Activated CD4-positive, CD25-positive, alpha-beta regulatory T cell treated with anti-CD3 and anti-CD28 coated beads, Interleukin-2, amount 50 U/mL, for 24 hours (primary cell): ENCODE measurements around the gene LRP1B.
"Not testable (repeated sequence)": the region's sequence is repeated elsewhere in the genome, so short reads cannot be mapped to it uniquely, and the experiment has no call there.

Experiments
- ATAC-seq, 2 donors: fragments of 150-1000 bp; cut with Tn5 transposase; one replicate each; pipeline ENCODE4 v1.10.0; 2021; ENCODE audit warnings: mild to moderate bottlenecking in 1 of 2, moderate library complexity in 1 of 2

LRP1B gene

DNA sequence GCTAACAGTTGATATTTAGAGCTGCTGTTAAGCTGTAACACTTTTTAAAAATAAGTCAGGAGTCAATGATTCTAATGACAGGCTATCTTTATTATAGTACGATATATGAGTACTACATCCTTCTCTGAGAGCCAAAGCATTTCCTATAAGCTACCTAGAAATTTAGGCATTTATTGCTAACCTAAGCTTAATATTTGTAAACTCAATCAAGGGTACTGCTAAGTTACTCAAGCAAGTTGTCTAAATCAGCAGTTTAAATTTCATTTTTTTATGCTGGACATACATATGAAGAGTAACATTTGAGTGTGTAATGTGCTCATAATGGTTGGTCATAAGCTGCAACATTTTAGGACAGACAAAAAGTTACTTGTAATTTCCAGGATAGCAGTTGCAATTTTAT is 1774.1 kb downstream of the LRP1B start:
- no peak for ATAC-seq

DNA sequence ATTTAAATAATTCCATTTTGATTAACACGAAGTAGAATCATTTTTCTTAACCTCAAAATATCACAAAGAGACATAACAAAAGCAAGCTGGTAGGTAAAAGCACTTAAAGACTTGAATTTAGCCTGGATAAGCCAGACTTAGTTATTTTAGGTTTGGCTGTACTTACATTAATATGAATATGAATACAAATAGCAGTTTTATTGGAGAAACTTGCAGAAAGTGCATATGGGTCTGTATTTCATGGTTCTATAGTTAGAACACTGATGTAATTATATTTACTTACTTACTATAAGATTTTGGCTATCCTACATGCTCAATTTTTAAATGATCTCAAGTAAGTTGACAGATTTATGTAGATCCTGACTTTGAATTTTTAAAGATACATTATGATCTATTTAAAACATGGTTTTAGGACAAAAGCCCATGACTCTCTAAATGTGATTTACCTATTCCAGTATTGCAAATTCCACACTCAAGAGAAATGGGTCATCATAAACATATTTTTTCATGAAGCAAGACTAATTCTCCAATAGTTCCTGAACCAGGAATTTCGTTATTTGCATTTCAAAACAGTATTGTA is 1775.2 kb downstream of the LRP1B start:
- no peak for ATAC-seq

DNA sequence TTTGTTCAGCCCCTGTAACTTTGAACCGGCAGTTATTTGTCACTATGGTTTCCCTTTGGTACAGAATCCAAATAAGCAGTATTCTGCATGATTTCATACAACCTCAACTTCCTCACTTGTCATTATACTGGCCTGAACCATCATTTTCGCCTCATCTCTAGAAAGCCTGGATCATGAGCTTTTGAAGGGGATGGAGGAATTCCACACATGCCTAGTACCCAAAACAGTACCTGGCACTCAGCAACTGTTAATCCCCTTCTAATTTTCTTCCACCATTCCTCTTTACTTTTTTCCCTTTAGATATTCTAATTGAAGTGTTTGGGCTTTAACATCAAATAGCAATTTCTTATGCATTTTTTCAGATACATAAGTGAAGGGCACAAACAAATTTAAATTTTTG is 1776.3 kb downstream of the LRP1B start:
- no peak for ATAC-seq

DNA sequence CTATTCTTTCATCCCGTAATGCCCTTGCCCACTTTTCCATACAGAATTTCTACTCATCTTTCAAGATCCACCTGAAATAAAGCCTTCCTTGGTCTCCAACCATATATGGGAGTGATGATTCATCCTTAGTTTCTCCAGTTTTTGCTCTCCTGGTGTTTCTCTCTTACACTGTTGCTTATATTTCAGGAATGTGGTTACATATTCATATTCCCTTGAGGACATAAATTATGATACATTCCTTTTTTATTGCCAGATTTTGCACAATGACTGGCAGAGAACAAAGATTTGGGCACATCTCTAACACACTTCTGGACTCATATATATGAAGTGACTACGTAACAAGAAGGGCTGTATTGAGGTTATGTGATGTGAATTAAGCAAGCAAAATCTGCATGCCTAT is 1777.3 kb downstream of the LRP1B start:
- no peak for ATAC-seq

DNA sequence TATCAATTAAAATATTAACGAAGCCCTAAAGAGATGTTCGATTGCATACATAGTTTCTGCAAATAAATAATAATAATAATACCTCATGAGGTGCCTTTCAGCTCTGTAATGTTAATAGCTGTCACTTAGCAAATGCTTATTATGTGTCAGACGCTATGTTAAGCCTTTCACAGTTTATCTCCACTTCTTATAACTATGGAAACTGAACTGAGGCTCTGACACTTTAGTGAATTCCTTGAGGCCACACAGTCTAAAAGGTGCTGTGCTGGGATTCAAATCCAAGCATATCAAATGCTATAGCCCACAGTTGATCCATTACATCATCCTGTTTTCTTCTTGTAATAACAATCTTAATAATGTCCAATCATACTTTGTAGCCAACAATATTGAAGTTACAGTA is 1779.1 kb downstream of the LRP1B start:
- no peak for ATAC-seq

DNA sequence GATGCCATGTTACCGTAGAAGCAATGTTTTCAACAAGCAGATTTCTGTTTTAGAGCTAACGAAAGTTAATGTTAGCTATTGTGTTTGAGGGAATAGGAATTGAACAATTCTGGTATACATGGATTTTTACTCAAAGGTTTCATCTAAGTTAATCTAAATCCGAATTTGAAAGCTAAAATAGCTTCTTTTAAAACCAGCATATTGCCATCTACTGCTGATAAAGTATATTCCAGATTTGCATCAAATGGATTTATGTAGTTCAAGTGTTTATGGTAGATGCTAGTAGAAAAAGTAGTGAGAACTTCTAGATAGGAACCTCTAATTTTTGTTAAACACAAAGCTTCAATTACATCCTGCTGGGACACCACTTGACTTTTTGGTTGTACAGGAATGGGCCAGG is 1781.1 kb downstream of the LRP1B start:
- no peak for ATAC-seq

DNA sequence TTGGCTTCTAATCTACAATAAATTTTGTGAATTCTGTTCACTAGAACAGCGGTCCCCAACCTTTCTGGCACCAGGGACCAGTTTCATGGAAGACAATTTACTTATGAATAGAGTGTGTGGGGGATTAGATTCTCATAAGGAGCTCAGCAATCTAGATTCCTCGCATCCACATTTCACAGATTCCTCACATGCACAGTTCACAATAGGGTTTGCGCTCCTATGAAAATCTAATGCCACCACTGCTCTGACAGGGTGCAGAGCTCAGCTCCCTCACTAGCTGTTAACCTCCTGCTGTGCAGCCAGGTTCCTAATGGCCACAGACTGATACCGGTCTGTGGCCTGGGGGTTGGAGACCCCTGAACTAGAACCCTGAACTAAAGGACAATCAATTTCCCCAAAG is 1782.0 kb downstream of the LRP1B start:
- ATAC-seq, result no peak

DNA sequence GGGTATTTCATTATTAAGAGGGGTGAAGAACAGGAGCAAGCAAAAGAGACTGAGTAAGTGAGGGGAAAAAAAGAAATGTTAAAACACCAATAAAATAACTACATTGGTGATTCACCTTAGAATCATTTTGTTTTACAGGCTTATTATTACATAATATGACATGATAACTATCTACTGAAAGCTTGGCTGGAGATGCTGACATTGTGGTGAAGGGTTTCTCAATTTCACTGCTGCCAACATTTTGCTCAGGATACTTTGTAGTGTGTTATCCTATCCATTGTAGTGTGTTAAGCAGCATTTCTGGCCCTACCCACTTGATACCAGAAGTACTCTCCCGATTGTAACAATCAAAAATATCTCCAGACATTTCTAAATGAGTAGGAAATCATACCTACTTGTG is 1786.0 kb downstream of the LRP1B start:
- ATAC-seq, result no peak

DNA sequence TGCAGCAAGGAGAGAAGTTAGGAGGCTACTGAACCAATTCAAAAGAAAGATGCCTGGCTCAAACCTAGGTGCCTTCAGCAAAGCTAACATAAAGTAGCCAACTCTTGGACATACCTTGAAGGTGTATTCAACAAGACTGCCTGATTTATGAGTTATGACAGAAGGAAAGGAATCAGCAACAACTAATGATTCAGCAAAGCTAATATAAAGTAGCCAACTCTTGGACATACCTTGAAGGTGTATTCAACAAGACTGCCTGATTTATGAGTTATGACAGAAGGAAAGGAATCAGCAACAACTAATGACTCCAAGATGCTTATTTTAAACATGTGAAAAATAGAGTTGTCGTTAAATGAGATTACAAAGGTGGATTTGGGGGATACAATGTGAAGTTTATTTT is 1786.5 kb downstream of the LRP1B start:
- ATAC-seq, result not testable (repeated sequence)

DNA sequence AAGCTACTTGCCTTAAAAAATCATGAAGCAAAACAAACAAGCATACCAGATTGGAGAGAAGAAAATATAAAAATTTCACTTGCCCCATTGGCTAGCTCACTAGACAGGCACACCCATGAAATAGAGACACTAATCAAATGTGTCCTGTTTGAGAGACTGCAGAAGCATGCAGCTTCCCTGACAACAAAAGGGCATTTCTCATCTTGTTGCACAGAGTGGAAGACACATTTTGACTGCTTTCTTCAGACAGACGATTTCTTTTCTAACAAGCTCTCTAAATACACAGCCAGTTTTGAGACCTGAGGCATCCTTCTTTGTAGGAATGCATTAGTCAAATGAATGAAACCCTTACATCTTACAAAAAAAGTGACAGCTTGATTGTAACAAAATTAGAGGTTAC is 1792.0 kb downstream of the LRP1B start:
- no peak for ATAC-seq

DNA sequence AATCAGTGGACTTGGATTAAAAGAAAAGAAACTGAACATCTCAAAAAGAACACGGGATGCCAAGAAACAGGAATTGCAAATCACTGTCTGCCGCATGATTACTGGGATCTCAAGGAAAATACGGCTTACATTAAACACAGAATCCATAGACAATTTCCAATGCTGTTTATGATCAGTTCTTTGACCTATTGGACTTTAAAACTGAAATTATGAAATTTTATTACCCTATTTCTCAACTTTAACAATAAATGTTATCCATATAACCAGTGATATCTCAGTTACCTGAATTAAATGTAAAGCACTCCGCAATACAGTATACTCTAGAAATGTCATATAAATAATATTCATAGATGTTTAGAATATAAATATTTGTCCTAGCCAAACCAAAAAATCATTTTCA is 1793.8 kb downstream of the LRP1B start:
- no peak for ATAC-seq

DNA sequence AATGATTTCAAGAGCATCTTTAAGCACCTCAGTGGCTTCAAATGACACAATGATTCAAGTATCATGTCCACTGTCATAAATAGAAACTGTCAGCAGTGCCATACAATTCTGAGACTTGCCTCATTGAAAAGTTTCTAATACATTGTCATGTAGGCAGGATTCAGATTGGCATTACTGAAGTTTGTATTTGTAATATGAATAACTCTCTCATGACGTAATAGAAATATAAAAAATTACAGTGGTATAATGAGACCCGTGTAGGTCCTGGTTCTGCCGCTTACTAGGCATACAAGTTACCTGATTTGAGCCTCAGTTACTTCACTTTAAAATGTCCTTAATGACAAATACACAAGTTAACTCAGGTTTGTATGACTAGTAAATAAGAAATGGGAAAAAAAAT is 1814.5 kb downstream of the LRP1B start:
- ATAC-seq, result no peak

DNA sequence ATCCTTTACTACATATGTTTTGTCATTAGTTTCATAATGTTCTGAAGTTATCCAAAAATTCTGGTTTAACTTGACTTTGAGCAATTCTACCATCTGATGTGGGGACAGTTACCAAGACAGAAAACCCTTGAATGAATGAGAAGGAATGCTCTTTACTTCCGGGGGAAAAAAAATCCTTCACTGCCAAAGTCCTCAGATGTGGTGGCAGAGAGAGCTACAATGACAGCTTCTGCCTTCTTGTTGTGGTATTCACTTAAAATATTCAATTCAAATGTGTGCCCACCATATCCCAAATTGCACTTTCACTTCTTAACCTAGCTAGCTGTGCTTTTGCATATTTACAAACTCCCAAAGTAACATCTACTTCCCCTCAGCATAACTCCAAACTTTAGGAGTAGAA is 1818.9 kb downstream of the LRP1B start:
- ATAC-seq, result no peak

DNA sequence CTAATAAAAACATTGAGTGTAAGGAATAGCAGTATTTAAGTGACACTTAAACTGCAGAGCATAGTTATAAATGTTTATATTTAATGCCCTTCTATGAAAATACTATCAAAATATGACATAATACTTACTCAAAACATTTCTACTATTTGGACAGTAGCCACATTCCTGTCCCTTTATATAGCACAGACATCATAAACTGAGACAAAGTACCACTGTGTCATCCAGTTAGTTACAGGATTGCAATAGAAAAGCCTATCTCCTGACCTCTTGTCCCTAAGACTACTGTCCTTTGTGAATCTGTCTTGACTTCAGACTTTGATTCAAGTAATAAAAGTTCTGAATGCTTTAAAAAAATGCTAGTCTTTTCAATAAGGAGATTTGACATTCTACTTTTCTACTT is 1822.1 kb downstream of the LRP1B start:
- no peak for ATAC-seq

DNA sequence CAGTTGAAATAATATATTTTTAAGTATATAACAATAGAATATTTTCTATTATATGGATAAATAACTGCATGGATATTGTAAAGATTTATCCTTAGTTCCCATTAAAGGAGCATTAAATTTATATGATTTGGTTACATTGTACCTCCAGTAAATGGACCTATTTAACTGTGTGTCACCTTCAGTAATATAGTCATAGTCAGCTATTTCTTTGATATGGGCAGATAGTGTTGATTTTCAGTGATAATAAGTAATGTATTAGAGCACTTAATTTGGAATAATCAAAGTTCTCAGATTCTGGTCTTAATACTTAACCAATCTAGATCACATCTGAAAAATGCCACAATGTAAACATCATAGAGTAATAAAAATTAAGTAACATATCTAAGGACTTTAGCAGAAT is 1823.3 kb downstream of the LRP1B start:
- ATAC-seq, result no peak

DNA sequence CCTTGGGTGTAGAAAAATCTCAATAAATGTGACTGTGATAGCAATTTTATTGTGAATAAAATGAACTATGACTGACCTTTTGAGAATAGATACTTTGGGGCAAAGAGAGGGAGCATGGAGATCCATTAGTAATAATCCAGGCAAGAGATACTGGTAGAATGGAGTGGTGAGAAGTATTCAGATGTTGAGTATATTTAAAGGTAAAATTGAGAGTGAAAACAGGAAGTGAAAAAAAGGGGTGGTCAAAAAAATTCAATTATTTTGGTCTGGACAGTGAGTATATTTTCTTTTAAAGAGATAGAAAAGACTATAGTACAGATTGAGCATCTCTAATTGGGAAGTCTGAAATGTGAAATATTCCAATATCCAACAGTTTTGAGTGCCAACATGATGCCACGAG is 1835.0 kb downstream of the LRP1B start:
- no peak for ATAC-seq

DNA sequence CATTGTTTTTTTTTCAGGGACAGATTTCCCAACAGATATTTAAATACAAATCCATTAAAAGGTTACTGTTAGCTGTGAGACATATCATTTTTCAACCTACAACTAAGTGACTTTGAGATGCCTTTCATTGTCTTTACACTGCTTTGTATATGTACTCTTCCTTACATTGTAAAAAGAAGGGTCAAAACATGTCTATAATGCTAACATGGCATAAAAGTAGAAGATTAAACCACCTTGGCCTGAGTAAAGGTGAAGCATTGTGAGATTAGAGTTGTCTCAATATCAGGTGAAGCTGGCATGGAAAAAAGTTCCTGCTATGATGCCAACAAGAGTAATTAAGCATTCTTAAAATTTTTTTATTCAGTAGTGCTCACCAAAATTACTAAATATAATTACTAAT is 1842.1 kb downstream of the LRP1B start:
- no peak for ATAC-seq

DNA sequence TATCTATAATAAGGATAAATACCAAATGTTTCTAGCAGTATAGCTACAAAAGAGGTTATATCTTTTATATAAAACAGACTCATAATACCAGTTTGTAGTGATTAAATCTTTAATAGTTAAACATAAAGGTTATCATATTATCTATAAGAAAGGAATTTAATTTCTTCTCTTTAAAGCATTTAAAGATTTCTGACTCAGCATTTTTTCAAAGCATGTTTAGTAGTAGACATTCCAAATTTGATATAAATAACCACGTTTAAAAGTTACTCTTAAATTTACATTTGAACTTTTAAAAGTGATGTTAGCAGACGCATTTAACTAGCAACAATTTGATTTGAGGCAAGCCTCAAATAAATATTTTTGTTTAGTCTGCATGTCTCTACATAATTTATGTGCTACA is 1842.6 kb downstream of the LRP1B start:
- ATAC-seq, result no peak

DNA sequence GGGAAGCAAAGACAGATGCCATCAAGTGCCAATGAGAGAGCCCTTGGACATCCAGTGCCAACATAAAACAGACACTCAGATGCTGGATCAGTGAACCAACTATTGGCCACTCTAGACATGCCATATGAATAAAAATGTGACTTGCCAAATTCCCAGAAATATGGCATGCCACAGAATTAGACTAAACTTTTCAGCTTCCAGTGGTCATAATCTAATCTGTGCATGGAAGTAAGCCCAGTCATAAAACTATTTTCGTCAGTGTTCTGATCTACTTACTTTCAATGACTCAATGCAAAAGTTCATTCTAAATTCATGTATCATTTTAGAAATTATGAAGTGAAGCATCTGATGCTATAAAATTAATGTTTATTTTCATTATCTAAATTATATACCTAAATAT is 1844.4 kb downstream of the LRP1B start:
- ATAC-seq, result no peak

DNA sequence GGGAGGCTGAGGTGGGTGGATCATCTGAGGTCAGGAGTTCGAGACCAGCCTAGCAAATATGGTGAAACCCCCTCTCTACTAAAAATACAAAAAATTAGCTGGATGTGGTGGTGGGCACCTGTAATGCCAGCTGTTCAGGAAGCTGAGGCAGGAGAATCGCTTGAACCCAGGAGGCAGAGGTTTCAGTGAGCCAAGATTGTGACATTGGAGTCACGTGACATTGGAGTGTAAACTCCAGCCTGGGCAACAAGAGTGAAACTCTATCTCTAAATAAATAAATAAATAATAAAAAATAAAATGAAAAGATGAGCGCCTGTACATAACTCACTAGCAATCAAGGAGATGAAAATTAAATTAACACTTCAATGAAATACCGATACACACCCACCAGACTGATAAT is 1853.5 kb downstream of the LRP1B start:
- not testable (repeated sequence) for ATAC-seq

DNA sequence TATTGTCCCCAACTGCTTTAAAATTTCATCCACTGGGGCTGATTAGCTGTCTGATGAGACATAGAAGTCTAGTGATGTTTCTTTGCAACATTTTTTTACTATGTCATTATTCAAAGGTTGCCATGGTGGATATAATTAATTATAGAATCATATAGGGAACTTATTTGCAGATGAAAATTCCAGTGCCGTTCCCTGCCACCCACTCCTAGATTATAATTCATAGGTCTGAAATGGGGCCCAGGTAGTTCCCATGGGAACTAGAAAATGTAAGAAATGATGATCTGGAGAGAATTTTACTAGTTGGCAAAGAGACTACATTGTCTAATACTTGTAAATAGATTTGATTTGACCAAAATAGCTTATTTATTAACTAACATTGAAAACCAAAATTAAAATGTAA is 1854.2 kb downstream of the LRP1B start:
- ATAC-seq, result no peak

DNA sequence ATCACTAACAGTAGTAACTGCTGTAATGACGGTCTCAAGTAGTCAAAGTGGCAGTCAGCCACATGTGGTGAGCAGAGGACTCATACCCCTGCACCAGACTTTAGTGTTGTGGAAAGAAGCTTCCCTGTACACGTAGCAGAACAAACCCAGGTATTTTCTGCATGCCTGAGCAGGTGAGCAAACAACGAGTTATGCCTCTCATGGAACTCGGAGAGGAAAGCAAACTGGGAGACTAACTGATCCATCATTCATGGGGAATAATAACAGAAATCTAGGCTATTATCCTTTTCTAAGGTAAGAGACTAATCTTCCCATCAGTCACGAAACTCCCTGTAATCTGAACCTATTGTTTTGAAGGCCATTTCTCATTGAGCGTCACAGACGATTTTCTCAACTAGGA is 1855.4 kb downstream of the LRP1B start:
- ATAC-seq, result no peak

DNA sequence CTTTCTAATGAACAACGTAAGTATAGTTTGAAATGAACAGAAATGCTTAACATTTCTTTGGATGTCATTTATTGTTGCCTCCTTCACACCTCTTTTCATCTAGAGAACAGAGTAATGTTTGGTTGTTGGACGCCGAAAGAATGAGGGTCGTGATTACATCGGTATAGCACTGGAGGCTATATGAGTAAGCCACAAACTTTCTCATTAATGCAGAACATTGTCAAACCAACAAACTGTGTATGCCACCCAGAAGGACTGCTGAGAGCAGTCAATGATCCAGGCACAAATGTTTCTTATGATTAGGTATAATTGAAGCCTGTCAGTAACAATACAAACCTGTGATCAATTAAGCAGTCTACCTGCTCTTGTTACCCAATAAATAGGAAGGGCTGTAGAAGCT is 1855.9 kb downstream of the LRP1B start:
- ATAC-seq, result no peak

DNA sequence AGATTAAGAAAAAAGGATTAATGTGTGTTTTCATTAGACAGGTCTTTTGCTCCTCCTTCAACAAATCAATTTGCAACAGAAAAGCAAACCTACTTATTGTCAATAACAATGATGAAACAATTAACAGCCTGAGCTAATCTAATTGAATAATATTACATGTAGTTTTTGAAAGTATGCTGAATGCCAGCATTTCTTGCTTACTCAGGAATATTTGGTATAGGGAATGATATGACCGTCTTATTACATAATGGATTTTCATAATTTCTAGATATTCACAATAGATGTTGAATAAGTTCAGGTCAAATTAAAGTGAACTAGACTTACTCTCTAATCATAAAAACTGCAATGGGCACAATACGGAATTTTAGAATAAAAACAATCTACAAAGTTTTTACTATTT is 1856.9 kb downstream of the LRP1B start:
- no peak for ATAC-seq

DNA sequence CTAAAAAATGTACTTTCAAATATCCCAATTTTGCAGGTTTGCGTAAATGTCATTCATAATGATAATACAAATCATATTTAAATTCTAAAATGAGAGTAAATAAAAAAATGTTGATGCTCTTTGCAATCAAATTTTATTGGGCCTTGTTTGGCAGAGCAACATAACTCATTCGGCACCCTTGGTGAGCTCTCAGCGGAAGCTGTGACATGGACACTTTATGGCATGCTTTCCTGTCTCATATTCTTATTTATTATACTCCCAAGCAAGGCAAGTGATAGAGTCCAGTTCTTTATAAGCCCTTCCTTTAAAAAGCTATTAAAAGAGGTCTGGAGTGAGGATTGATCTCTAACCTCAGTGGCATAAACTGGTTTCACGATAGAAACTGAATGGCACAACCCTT is 1857.4 kb downstream of the LRP1B start:
- ATAC-seq, result no peak

DNA sequence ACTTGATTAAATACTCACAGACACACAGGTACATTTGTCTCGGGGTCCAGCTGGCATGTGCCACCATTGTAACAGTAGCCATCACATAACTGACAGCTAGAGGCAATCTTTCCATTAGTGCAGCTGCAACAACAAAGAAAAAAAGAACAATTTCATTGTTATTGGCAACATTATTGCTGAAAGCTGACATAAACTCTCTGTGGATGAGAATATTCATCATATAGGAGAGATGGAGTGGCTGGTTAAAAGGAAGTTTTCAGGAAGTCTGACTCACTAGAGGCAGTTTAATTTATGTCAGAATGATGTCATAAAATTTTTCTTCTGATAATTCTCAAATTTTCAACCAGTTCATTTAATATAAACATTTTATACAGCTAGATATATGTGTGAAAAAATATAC is 1860.6 kb downstream of the LRP1B start:
- ATAC-seq, result no peak
